Brain pericyte (primary cell): Measurements from ENCODE around the gene KLHL24.
"Not testable (repeated sequence)": the region's sequence is repeated elsewhere in the genome, so short reads cannot be mapped to it uniquely, and the experiment has no call there.

ENCODE experiments used
- DNase-seq: peaks from one replicate; pipeline ENCODE4 v3.0.0-alpha.2; 2012; ENCODE audit warnings: low read depth, low spot score

Gene KLHL24

DNA sequence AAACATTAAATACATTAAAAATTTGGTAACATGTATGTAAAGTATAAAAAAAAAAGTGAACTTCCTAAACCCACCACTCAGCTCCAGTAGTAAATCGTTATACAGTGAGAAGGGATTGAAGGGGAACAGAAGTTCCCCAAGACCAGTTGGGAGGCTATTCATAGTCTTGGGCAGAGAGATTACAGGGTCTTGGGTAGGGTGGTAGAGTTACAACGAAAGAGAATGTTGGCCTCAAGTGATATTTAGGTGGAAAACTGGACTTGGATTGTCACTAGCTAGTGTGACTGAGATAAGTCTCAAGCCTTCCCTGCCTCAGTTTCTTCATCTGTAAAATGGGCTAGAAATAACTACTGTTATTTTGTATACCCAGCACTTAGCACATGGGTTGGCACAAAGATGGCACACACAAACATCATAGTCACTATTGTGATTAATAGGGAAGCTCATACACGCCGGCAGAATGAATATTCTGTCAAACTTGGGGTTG is 61.7 kb downstream of the KLHL24 start:
- no peak for DNase-seq

DNA sequence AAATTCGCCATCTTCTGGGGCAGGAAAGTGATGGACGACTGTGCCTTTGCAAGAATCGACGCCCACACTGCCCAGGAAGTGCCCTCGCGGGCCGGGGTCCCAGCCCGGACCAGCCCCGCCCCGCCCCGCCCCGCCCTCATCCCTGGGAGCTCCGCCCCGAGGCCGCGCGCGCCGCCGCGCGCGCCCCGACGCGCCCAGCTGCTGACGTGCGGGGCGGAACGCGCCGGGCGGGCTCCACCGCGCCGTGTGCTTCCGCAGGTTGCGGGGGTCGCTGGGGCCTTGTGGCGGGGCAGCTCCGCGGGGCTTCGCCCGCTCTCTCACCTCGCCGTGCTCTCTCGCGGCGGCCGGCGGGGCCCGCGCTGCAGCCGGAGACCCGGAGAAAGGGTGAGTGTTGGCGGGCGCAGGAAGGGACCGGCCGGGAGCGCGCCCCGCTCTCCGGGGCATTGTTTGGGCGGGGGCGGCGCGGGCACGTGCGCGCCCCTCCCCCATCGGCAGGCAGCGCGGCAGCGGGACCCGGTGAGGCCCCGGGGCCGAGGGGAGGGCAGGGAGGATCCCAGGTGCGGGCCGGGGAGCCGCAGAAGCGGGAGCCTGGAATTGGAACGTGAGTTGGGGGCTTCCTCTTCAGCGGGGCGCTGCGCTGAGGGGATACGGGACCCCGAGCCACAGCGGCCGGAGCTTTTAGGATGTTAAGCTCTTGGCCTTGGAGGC is 62.3 kb downstream of the KLHL24 start, which contains the start of gene YEATS2:
Gene YEATS2 (plus strand): TSS at position 188 of the 708 bp plus-strand sequence. CDS start 17,366 bp downstream, outside the sequence.
- no peak for DNase-seq

DNA sequence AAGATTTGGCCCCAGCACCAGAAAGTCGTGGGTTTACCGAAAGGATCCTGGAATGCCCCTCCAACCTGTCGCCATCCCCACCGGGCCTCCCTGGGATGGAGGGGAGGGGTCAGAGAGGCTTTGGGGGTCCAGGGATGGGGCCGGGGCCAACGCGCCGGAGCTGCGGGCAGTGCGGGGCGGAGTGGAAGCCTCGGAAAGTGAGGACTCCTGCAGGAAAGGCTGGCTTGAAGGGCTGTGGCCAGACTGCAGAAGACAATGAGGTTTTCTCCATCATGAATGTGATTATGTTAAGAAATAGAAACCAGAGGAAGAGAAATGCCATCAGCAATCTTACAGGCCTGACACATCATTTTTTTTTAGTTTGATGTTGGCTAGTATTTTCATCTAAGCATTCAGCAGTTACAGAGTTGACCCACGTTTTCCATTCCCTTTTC is 62.9 kb downstream of the KLHL24 start:
- DNase-seq: no peak

DNA sequence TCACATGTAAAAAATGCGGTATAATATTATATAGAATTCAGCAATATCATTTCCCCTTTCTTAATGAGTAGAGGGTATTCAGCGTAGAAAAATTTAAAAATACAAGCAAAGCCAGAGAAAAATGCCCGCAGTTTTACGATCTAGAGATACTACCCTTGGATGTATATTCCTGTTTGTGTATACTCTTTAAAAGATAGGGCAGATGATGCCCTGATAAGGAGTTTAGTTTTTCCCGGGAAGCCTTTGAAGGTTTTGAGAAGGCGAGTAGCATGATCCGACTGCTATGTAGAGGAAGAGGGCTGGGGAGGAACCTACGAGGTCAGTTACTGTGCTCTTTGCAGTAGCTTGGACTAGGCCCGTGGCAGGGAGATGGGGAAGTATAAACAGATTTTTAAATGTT is 63.3 kb downstream of the KLHL24 start:
- no peak for DNase-seq

DNA sequence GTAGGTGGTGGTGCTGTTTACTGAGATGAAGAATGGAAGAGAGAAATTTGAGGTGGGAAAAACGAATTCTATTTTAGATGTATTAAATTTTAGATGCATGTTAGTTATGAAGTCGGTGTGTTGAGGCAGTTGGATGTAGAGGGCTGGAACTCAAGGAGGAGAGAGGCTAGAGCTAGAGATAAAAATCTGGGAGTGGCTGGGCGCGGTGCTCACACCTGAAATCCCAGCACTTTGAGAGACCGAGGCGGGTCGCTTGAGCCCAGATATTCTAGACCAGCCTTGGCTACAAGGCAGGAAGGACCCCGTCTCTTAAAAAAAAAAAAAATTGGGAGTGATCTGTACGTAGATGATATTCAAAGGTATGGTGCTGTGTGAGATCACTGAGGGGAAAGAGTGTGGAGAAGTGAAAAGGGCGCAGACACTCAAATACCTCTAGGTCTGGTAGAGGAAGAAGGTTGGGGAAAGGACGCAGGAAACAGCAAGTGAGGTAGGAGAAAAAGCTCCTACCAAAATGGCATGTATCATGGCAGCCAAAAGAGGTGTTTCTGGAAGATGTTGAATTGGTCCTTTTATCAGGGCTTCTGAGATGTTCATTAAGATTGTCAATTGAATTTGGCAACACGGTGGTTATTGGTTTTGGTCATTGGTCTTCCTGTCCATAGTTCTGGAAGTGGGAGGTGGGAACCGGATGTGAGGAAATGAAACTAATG is 64.0 kb downstream of the KLHL24 start:
- DNase-seq: no peak

DNA sequence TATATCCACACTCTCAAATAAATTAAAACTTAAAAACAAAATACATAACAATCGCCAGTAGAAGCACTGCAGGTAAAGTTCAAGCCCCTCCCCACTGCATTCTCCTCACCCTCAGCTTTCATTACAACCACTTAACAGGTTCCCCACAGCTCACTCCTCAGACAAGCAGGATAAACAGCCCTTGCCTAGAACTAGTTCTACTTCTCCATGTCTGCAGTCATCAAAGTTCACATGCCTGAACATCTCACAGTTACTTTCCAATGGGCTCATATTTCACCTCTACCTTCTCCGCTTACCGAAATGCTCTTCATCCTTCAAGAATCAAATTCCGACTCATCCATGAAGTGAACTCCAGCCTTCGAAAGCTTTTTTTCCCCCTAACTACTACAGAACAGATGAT is 66.3 kb downstream of the KLHL24 start:
- DNase-seq: no peak

DNA sequence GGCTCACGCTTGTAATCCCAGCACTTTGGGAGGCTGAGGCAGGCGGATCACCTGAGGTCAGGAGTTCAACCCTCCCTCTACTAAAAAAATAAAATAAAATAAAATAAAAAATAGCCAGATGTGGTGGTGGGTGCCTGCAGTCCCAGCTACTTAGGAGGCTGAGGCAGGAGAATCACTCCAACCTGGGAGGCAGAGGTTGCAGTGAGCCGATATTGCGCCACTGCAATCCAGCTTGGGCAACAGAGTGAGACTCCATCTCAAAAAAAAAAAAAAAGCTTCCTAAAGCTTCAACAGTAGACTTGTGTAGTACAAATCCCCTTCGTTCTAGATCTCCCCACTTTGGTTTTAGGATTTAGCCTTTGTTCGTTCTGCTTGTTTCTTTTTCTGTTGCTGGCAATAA is 68.5 kb downstream of the KLHL24 start:
- not testable (repeated sequence) for DNase-seq

DNA sequence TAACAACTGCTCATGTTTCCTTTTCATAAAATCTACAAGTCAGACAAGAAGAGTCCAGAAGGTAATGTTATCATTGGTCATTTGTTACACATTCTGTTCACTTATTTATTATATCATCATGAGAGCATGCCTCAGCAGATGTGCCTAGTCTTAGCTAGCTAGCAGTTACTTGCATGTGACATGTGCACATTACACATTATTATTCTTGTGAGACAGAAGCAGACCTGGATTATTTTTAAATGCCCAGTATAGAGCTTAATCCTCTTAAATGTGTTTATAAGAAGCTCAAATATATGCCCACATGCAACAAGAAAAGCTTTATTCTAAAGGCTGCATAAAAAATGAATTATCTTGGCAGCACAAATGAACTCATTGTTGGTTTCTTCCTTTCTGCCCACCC is 74.8 kb downstream of the KLHL24 start:
- DNase-seq: no peak

DNA sequence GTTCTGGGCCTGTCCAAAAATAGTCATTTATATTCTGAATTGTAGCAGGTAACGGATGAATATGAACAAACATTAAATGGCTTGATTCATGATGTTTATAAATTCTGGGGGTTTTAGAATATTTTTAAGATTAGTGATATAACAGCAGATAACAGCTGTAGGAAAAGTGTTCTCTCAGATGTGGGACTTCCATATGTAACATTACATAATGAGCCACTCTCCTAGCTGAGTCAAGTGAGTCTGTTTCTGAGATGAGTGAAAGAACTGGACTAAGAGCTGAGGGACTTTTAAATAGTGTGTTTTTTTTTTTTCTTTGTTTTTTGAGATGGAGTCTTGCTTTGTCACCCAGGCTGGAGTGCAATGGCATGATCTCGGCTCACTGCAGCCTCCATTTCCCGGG is 76.1 kb downstream of the KLHL24 start:
- DNase-seq: no peak

DNA sequence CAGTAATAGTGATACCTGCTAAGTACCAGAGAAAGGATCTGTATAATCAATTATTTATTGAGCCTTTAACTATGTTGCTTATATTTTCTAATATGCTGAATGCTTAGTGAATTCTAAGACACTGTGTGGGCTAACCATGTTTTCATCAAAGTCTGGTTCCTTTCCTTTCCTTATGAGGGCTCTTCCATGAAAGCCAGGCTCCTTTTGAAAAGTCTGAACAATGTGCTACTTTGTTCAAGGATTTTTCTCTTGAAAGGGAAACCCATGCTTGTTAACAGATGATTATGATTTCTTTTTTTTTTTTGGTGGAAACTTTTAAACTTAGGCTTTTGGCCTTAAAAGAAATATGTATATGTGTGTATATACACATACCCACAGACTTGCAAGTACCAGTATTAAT is 79.2 kb downstream of the KLHL24 start:
- no peak for DNase-seq

DNA sequence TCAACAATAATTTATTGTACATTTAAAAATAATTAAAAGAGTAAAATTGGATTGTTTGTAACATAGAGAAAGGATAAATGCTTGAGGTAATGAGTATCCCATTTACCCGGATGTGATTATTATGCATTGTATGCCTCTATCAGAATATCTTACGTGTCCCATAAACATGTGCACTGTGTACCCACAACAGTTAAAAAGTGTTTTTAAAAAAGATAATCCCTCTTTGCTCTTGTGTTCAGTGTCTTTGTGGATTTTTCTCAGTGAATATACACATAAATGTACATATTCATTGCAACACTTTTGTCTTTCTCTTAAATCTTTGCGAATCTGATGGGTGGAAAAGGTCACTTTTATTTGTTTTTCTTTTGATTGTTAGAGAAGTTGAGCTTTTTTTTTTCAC is 82.6 kb downstream of the KLHL24 start:
- DNase-seq: no peak

DNA sequence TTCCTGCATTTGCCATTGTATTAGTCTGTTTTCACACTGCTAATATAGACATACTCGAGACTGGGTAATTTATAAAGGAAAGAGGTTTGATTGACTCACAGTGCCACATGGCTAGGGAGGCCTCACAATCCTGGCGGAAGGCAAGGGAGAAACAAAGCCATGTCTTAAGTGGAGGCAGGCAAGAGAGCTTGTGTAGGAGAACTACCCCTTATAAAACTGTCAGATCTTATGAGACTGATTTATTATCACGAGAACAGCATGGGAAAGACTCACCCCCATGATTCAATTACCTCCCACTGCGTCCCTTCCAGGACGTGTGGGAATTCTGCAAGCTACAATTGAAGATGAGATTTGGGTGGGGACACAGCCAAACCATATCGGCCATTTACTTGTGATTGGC is 90.0 kb downstream of the KLHL24 start:
- DNase-seq: no peak

DNA sequence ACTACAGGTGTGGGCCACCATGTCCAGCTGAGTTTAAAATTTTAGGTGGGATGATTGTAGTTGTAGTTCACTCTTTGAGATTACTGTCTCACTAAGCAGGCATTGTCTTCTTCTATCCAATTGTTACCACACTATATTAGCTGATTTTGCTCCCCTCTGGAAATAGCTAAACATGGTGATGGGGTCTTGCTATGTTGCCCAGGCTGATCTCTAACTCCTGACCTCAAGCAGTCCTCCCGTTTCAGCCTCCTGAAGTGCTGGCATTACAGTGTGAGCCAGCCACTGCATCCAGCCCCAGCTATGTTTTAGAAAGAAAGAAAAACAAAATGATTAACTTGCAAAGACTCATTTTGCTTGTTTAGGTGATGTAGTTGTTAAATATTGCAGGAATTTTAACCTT is 92.8 kb downstream of the KLHL24 start:
- no peak for DNase-seq

DNA sequence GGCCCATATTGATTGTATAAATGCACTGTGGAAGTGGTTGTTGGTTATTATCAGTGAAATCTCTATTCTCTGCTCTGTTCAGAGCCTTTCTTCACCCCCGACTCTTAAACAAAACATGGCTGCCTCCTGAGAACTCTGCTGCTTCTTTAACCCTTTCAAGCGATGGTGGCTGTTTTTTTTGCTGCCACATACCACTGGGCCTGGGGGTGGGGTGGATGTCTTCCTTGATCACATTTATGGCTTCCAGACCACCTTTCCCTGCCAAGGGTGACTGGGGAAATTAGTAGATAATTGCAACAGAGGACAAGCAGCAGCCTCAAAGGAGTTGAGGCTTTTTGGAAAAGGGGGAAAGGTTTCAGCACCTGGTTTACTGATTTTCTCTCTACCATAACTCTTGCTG is 94.9 kb downstream of the KLHL24 start:
- DNase-seq: no peak

DNA sequence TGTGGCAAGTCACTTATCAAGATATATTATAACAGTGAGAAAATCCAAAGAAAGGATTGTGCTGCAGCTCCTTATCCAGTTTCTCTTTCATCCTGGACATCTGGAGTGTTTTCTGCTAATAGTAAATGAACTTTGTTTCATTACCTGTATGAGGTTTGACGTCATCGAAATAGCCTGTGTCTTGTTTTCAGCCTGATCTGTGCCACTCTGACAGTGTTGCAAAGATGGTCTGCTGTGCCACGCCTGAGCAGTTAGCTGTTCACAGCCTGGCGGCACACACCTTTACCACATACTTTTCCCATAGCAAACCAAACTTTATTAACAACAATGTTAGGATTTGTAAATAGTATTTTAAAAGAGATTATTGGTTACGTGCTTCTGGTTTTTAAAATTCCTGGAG is 96.2 kb downstream of the KLHL24 start:
- no peak for DNase-seq

DNA sequence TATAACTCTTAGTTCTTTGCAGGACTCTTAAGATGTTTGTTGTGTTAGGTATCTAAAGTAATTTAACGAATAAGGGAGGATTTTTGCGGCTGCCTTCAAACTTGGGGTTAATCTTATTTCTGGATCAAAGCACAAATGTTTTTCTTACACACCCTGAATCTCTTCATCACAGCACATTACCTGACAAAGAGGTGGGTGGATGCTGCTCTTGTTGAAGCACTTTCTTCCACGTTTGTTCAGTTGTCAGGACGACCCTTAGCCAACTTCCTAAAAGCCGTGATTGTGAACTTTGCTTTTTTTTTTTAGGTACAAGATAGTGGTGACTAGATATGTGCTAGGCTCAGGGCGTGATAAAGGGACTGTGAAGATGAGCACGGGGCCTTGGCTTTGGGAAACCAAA is 98.1 kb downstream of the KLHL24 start:
- no peak for DNase-seq
